Spinal cord (tissue), 10 donors: ENCODE results near the gene PPP3CA. TPM values are rescaled to one million over a fixed set of nuclear protein-coding genes. Genes with fewer than 3 reads are reported as not detected.

Source experiments
- DNase-seq, 6 donors: peaks; one replicate each; pipeline versions ENCODE4 v3.0.0 to v3.0.0-alpha.2; 2013 to 2015; ENCODE audit warnings: low spot score in 6 of 6, low read depth in 4 of 6
- H3K27ac ChIP-seq: one replicate; pipeline ENCODE4 v1.5.1; 2013; ENCODE audit warnings: low read depth, low read length, control low read depth
- H3K27me3 ChIP-seq: one replicate; pipeline ENCODE4 v1.6.1; 2013; ENCODE audit warnings: low read length; ENCODE audit not compliant: control insufficient read depth, insufficient read depth
- H3K36me3 ChIP-seq: one replicate; pipeline ENCODE4 v1.6.1; 2013; ENCODE audit warnings: low read length; ENCODE audit not compliant: control insufficient read depth, insufficient read depth
- H3K4me1 ChIP-seq: one replicate; pipeline ENCODE4 v1.6.1; 2013; ENCODE audit warnings: low read length; ENCODE audit not compliant: control insufficient read depth, insufficient read depth
- H3K4me3 ChIP-seq: one replicate; pipeline ENCODE4 v1.5.1; 2013; ENCODE audit warnings: low read depth, low read length, control low read depth
- H3K9me3 ChIP-seq: one replicate; pipeline ENCODE4 v1.6.1; 2013; ENCODE audit warnings: low read length; ENCODE audit not compliant: control insufficient read depth, insufficient read depth
- WGBS: methylation state at CpG from one replicate; pipeline ENCODE4 v1.1.5; 2013; ENCODE audit warnings: missing lambda C conversion rate; ENCODE audit not compliant: insufficient coverage; 5-methylcytosine and 5-hydroxymethylcytosine counted together
- polyA plus RNA-seq, 2 donors: library from polyadenylated mRNA; unstranded; fragments of 120-200 nt; gene quantifications; one replicate each; pipeline ENCODE4 v1.2.1, GENCODE V29; 2013; ENCODE audit not compliant: insufficient read length in 2 of 2
- total RNA-seq, 2 donors: library from RNA; depleted of rRNA in 1 of 2; stranded (reverse); fragments of 120-200 nt in 1 of 2; fragments of >200 nt in 1 of 2; gene quantifications; one replicate each; pipeline versions ENCODE4 v1.2.3 to v1.2.4, GENCODE V29; 2013 to 2014
- donor health status: healthy.

Gene PPP3CA
- total and polyA plus RNA-seq, 4 donors = 43.9 to 152 (median 105) TPM

DNA sequence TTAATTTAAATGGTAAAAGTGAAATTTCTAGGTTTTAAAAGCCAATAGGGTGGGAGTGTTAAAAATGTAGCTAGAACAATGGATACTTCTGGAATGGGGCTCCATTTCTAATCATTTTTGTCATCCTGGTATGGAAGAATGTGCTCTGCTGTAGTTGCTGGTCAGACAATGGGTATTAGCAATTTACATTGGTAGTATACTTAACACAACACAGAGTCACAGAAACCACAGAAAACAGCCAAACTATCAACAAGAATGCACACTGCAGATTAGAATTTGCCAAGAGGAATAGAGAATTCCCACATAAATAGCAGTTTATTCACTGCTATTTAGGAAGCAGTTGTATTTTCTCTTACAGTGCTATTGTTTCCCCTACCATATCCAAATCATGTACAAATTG lies 319.6 kb downstream of the PPP3CA start:
- DNase-seq = no peak
- H3K4me3 ChIP-seq = no peak overlapping the region
- no peaks in the 10 kb centered on the region for H3K4me1 ChIP-seq
- no peaks in the 10 kb centered on the region for H3K27me3 ChIP-seq
- no peaks in the 10 kb centered on the region for H3K36me3 ChIP-seq
- no peaks in the 10 kb centered on the region for H3K9me3 ChIP-seq
- no peak overlapping the region for H3K27ac ChIP-seq

DNA sequence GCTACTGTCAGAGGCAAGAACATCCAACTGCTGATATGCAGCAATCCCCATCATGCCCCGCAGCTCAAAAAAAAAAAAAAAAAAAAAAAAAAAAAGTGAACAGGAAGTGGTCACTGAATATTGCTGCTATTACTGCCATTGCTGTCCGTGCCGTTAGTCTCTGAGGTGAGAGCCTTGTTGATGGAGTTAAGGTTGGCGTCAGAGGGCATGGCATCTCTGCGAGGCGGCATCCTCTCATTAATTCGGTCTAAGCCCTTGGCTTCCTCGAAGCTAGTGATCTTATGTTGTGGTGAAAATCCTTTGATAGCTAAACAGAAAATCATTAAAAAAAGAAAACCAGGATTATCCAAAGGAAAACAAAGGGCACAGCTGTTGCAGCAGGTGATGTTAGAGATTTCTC lies 321.6 kb downstream of the PPP3CA start:
- Histone ChIP-seq H3K27me3 (no peaks in the 10 kb centered on the region), H3K4me3 (no peak overlapping the region), H3K9me3 (no peaks in the 10 kb centered on the region), H3K4me1 (no peaks in the 10 kb centered on the region), H3K27ac (no peak overlapping the region), H3K36me3 (peaks cover 2% of the 10 kb centered on the region)
- no peak for DNase-seq
- WGBS = 92% methylated on average over 2 of the region's 8 CpGs

DNA sequence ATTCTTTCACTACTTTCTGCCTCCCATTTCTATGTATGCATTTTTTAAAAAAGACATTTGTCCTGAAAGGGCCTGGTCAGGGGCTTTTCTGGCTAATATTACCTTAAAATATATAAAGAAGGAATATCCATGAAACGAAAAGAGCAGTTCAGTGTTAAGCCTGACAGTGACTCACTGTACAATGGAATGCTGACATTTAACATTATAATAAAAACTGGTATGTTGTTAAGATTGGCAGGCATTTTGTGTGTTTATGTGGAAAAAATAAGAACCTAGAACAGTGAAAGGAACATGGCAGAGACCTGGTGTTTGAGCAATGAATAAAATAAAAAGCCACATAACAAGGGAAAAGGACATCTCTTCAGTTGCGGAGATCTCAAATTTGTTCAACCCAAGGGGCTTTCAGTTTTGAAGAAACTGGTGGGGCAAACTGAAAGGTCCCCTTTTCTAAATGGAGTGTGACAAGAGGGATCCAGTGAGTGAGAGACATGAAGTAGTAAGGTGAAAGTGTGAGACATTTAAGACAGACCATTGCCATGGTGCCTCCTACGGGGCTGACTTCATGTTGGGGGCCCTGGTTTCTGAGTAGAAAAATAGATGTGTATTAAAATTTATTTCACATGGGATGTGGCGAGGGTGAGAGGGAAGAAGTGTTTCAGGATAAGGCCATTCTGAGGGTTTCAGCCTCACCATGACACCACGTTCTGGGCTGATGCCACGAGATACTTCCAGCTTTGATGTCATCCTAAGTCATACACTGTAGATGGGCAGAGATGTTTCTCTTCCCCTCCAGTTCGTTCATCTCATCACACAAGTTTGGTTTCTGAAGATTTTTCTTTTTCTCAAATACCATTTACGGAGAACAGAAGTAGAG lies 324.9 kb downstream of the PPP3CA start:
- 89% methylated on average over 1 of the region's 8 CpGs for WGBS

DNA sequence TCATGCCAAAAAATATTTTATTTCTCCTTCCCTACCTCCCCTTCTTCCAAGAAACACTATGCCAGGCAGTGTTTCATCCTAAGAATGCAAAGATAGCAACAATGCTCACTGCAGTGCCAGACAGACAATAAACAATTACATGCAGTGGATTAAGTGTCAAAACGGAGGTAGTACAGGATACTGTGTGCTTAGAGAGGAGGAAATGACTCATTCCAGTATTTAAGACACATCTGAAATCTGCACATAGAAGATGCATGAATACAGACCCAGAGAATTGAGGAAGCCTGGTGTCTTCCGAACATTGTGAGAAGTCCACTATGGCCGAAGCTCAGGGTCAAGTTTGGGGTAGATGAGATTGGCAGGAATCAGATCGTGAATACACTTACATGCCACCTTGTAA lies 326.4 kb downstream of the PPP3CA start:
- H3K4me3 ChIP-seq = no peak overlapping the region
- peaks cover 2% of the 10 kb centered on the region for H3K36me3 ChIP-seq
- WGBS = 85% methylated on average over 2 of the region's 4 CpGs
- H3K27ac ChIP-seq = no peak overlapping the region
- H3K27me3 ChIP-seq = no peaks in the 10 kb centered on the region
- H3K4me1 ChIP-seq = no peaks in the 10 kb centered on the region
- DNase-seq = no peak
- H3K9me3 ChIP-seq = no peaks in the 10 kb centered on the region

More for the DNA sequence above, 324.9 kb downstream of the PPP3CA start:
- Histone ChIP-seq H3K27ac (no peak overlapping the region), H3K36me3 (peaks cover 2% of the 10 kb centered on the region), H3K4me3 (no peak overlapping the region), H3K9me3 (no peaks in the 10 kb centered on the region), H3K4me1 (no peaks in the 10 kb centered on the region), H3K27me3 (no peaks in the 10 kb centered on the region)
- DNase-seq = no peak

DNA sequence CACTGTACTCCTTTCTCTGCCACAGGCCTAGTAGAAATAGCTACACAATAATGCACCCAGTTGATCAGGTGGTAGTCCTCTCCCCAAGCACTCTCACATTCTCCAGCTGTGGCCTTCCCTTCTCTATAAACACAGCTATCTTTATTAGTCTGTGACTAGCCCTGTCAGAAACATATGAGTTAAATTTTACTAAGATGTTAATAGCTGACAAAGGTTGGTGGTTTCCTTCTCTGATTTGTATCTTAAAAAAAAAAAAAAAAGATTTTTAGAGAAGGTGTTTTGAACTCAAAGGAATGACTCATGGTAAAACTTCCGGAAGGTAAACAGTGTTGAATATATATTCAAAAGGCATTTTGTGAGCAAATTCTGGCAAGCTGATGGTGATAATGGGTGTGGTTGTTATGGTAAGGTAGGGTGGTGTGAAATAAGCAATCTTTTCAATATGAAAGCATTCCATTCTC lies 327.4 kb downstream of the PPP3CA start:
- Histone ChIP-seq H3K9me3 (no peaks in the 10 kb centered on the region), H3K4me3 (no peak overlapping the region), H3K27ac (no peak overlapping the region), H3K4me1 (no peaks in the 10 kb centered on the region), H3K27me3 (no peaks in the 10 kb centered on the region), H3K36me3 (peaks cover 2% of the 10 kb centered on the region)
- WGBS = no CpG with 5 or more reads among the region's 1 CpG
- no peak for DNase-seq

DNA sequence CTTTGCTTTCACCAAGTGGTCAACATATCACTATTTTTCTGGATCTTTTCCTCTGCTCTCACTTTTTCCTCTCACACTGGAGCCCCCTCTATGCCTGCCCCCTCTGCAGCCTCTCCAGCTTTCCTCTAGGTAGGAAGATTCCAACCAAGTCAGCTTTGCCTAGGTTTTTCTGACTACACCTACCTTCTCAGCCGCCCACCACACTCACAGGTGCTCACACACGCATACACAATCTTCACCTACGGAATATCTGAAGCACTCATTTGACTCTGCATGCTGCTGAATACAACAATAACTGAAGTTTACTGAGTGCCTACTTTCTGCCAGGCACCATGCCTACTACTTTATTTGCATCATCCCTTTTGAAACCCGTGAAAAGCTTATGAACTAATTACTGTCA lies 328.0 kb downstream of the PPP3CA start:
- no peak overlapping the region for H3K27ac ChIP-seq
- no peaks in the 10 kb centered on the region for H3K4me1 ChIP-seq
- DNase-seq = no peak
- H3K27me3 ChIP-seq = no peaks in the 10 kb centered on the region
- 96% methylated on average over 3 of the region's 4 CpGs for WGBS
- H3K4me3 ChIP-seq = no peak overlapping the region
- peaks cover 2% of the 10 kb centered on the region for H3K36me3 ChIP-seq
- no peaks in the 10 kb centered on the region for H3K9me3 ChIP-seq

DNA sequence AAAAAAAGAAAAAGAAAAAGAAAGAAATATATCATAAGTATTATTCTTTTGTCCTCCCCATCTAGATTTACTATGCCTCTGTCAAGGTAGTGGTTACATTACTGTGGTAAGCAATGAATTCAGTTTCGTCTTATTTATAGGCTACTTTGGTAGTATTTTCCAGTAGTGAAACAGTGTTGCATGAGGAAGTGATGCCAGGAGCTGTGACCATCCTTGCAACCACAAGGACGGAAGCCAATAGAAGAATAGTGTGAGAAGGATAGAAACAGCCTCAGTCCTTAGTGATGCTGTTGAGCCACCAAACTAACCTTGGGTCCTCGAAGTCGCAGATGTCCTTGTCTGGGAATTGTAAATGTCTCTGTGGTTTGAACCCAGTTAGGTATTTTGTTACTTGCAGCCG lies 328.5 kb downstream of the PPP3CA start:
- H3K4me1 ChIP-seq = no peaks in the 10 kb centered on the region
- H3K9me3 ChIP-seq = no peaks in the 10 kb centered on the region
- no peak overlapping the region for H3K27ac ChIP-seq
- H3K27me3 ChIP-seq = no peaks in the 10 kb centered on the region
- H3K4me3 ChIP-seq = no peak overlapping the region
- no peak for DNase-seq
- H3K36me3 ChIP-seq = peaks cover 2% of the 10 kb centered on the region
- WGBS = 95% methylated on average over 2 of the region's 5 CpGs

DNA sequence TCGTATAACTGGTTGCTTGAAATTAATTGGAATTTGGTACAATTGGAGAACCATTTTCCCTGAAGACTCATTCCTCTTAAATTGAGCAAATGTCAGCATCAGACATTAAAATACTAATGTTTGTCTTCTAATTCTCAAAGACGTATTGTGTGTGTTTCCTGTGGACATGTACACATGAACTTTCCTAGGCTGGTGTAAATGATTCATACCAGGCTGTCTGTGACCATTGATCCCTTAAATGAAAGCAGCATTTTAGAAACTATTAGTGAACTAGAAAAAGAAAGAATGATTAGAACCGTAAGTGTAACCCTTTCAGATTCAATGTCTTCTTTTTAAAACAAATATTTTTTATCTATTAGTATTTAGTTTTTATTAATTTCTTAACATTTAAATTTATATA lies 332.9 kb downstream of the PPP3CA start:
- DNase-seq = no peak
- no CpG with 5 or more reads among the region's 3 CpGs for WGBS
- Histone ChIP-seq H3K4me1 (no peaks in the 10 kb centered on the region), H3K9me3 (no peaks in the 10 kb centered on the region), H3K27ac (no peak overlapping the region), H3K4me3 (no peak overlapping the region), H3K36me3 (no peaks in the 10 kb centered on the region), H3K27me3 (no peaks in the 10 kb centered on the region)

DNA sequence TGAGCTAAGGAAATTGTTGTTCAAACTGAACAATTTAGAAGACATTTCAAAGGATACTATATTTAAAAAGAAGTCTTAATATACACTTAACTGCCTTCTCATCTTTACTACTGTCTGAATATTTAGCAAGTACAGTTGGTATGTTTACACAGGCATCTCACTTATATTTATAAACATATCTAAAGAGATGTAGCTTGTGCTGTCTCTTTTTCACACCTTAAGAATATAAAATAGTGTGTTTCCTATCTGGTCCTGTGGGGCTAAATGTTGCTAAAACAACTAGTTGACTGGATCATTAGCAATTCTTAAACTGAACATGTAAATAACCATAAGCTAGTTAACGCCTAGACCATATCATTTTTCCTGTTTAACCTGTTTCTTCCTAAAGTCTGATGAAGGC lies 336.3 kb downstream of the PPP3CA start:
- Histone ChIP-seq H3K4me3 (no peak overlapping the region), H3K27ac (no peak overlapping the region), H3K4me1 (no peaks in the 10 kb centered on the region), H3K27me3 (no peaks in the 10 kb centered on the region), H3K9me3 (no peaks in the 10 kb centered on the region), H3K36me3 (no peaks in the 10 kb centered on the region)
- no CpG with 5 or more reads among the region's 1 CpG for WGBS
- DNase-seq = no peak

DNA sequence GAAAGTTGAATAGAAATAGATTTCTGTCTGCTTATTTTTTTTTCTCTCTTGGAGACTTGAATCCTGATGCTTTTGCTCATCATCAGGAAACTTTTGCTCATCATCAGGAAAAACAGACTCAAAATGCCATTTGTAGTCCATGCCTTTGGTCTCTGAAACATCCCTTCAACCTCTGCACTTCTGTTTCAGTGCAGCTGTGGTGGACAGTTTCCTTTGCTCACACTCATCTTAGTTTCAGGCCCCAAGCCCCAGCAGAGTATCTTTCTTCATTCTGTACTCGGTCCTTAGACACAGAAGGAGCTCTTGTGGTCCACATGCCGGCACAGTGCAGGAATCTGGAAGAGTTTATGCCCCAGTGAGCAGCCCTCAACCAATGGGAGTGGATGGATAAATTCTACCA lies 337.9 kb downstream of the PPP3CA start:
- no peaks in the 10 kb centered on the region for H3K27me3 ChIP-seq
- no CpG with 5 or more reads among the region's 2 CpGs for WGBS
- no peaks in the 10 kb centered on the region for H3K36me3 ChIP-seq
- no peak overlapping the region for H3K27ac ChIP-seq
- no peaks in the 10 kb centered on the region for H3K9me3 ChIP-seq
- H3K4me3 ChIP-seq = no peak overlapping the region
- H3K4me1 ChIP-seq = no peaks in the 10 kb centered on the region
- DNase-seq = no peak
